SK-N-SH (cell line): ENCODE measurements around the gene REPS2. TPM values are rescaled to one million over a fixed set of nuclear protein-coding genes. Genes with fewer than 3 reads are reported as not detected.

Experiments used
- CTCF ChIA-PET: fragments of 300-600, 350-600 bp; formaldehyde crosslinking; extraction: SDS; loops from one replicate; lab custom pipeline; 2021; lab: Yijun Ruan, JAX
- POLR2A ChIA-PET: fragments of 350-600 bp; sonication (Branson Sonifier 250); formaldehyde crosslinking; extraction: SDS; loops from one replicate; lab custom pipeline; 2020; ENCODE audit warnings: antibody characterized with exemption, inconsistent platforms; lab: Yijun Ruan, JAX
- DNase-seq: peaks from one replicate; pipeline ENCODE4 v3.0.0; 2012
- H2AFZ ChIP-seq: fragments of 200-600 bp; sonication (generic); 2 replicates; pipeline ENCODE4 v1.8.1; 2016; ENCODE audit warnings: antibody characterized with exemption, mild to moderate bottlenecking, low read depth
- H3F3A ChIP-seq: fragments of 200-600 bp; sonication (generic); replicated peaks from 2 replicates; pipeline ENCODE3; 2016; ENCODE audit warnings: antibody characterized with exemption, mild to moderate bottlenecking; ENCODE audit not compliant: insufficient read depth
- H3K27ac ChIP-seq, 2 experiments: fragments of 200-500 bp in 1 of 2; fragments of 200-600 bp in 1 of 2; sonication (Bioruptor generic) in 1 of 2; sonication (generic), shearing (Covaris generic) in 1 of 2; 2 replicates each; pipeline versions ENCODE4 v1.5.1 to v1.6.1; 2014 to 2016; ENCODE audit warnings: low read depth in 2 of 2, inconsistent platforms in 1 of 2, low read length in 1 of 2, mild to moderate bottlenecking in 1 of 2, mixed read lengths in 1 of 2
- H3K27me3 ChIP-seq: fragments of 200-600 bp; sonication (generic), shearing (Covaris generic); 2 replicates; pipeline ENCODE4 v1.6.1; 2016; ENCODE audit warnings: mixed run types; ENCODE audit not compliant: insufficient read depth
- H3K36me3 ChIP-seq, 2 experiments: fragments of 200-500 bp in 1 of 2; fragments of 200-600 bp in 1 of 2; sonication (Bioruptor generic) in 1 of 2; sonication (generic) in 1 of 2; replicated peaks in 1 of 2; 2 replicates each; pipeline versions ENCODE3 to v1.5.1; 2014 to 2016; ENCODE audit warnings: low read length in 1 of 2, mild to moderate bottlenecking in 1 of 2; ENCODE audit not compliant: insufficient read depth in 2 of 2, control insufficient read depth in 1 of 2
- H3K4me1 ChIP-seq, 2 experiments: fragments of 200-500 bp in 1 of 2; fragments of 200-600 bp in 1 of 2; sonication (Bioruptor generic) in 1 of 2; sonication (generic), shearing (Covaris generic) in 1 of 2; 2 replicates each; pipeline versions ENCODE4 v1.5.1 to v1.6.1; 2014 to 2016; ENCODE audit warnings: low read depth in 1 of 2, low read length in 1 of 2, mixed run types in 1 of 2; ENCODE audit not compliant: insufficient read depth in 2 of 2, control insufficient read depth in 1 of 2
- H3K4me2 ChIP-seq: fragments of 200-600 bp; sonication (generic), shearing (Covaris generic); 2 replicates; pipeline ENCODE4 v1.6.1; 2017; ENCODE audit warnings: mixed run types
- H3K4me3 ChIP-seq, 2 experiments: fragments of 200-500 bp in 1 of 2; fragments of 200-600 bp in 1 of 2; sonication (Bioruptor generic) in 1 of 2; sonication (generic), shearing (Covaris generic) in 1 of 2; 2 replicates each; pipeline versions ENCODE4 v1.5.1 to v1.8.1; 2014 to 2016; ENCODE audit warnings: low read depth in 2 of 2, inconsistent platforms in 1 of 2, low read length in 1 of 2, mild to moderate bottlenecking in 1 of 2, mixed read lengths in 1 of 2, moderate library complexity in 1 of 2
- H3K79me2 ChIP-seq: fragments of 200-600 bp; sonication (generic); 2 replicates; pipeline ENCODE4 v1.8.1; 2017; ENCODE audit warnings: mild to moderate bottlenecking; ENCODE audit not compliant: insufficient read depth
- H3K9ac ChIP-seq: fragments of 200-600 bp; sonication (generic); 2 replicates; pipeline ENCODE4 v1.6.1; 2017; ENCODE audit warnings: mixed run types
- H3K9me2 ChIP-seq: fragments of 200-600 bp; sonication (generic); 2 replicates; pipeline ENCODE4 v1.6.1; 2017; ENCODE audit warnings: mixed run types
- H3K9me3 ChIP-seq: fragments of 200-600 bp; sonication (generic); 2 replicates; pipeline ENCODE4 v1.6.1; 2017; ENCODE audit warnings: mixed run types, mild to moderate bottlenecking, moderate library complexity
- H4K20me1 ChIP-seq: fragments of 200-600 bp; sonication (generic); 2 replicates; pipeline ENCODE4 v1.6.1; 2017; ENCODE audit warnings: mild to moderate bottlenecking, mixed run types; ENCODE audit not compliant: insufficient read depth
- EP300 ChIP-seq, 2 experiments: IDR thresholded peaks; 2 replicates each; pipeline versions ENCODE4 v1.4.0 to v1.6.1; 2012; ENCODE audit warnings: borderline replicate concordance in 1 of 2, low read depth in 1 of 2, low read length in 1 of 2
- GABPA ChIP-seq: IDR thresholded peaks from 2 replicates; pipeline ENCODE4 v1.4.0; 2012; ENCODE audit warnings: low read depth, mild to moderate bottlenecking
- MXI1 ChIP-seq: IDR thresholded peaks from 2 replicates; pipeline ENCODE4 v1.6.1; 2012; ENCODE audit warnings: mild to moderate bottlenecking, low read depth, low read length, improper control_type of control experiment
- PBX3 ChIP-seq: IDR thresholded peaks from 2 replicates; pipeline ENCODE4; 2012
- RFX5 ChIP-seq: IDR thresholded peaks from 2 replicates; pipeline ENCODE4 v1.6.1; 2012; ENCODE audit warnings: mild to moderate bottlenecking, improper control_type of control experiment, low read length
- RXRA ChIP-seq: IDR thresholded peaks from 2 replicates; pipeline ENCODE4 v1.4.0; 2012; ENCODE audit warnings: low read depth, mild to moderate bottlenecking, borderline replicate concordance
- TCF12 ChIP-seq: IDR thresholded peaks from 2 replicates; pipeline ENCODE4 v1.4.0; 2012
- WGBS: methylation state at CpG from one replicate; pipeline ENCODE4 v1.1.6; 2017; ENCODE audit warnings: low lambda C conversion rate; 5-methylcytosine and 5-hydroxymethylcytosine counted together
- polyA plus RNA-seq, 3 experiments: library from polyadenylated mRNA; depleted of rRNA; stranded (reverse); fragments of >200 nt; gene quantifications; 2 replicates each; pipeline ENCODE4 v1.2.3, GENCODE V29; 2012
- TF ChIP-seq, protein P1 (sequence below): IDR thresholded peaks from 2 replicates; pipeline ENCODE4 v1.4.0; 2012; ENCODE audit warnings: low read depth, borderline replicate concordance

REPS2 gene
- polyA plus RNA-seq, 1 of the 3 experiments (the other 2 are of a cell fraction), result 0.62 TPM

- no peak for TF ChIP-seq PBX3
These were observed 32.8 kb downstream of the REPS2 start (continued) for GRCh38 chrX:16979226-16979625.

GRCh38 chrX:16981209-16981608 is 34.8 kb downstream of the REPS2 start:
- Histone ChIP-seq H3K4me1 (no peaks in the 10 kb centered on the region), H3K79me2 (no peaks in the 10 kb centered on the region), H3K9me2 (no peaks in the 10 kb centered on the region), H3K27me3 (no peaks in the 10 kb centered on the region), H3K9me3 (0 out of 2 replicates have a peak, but pooled peaks cover 5% of the 10 kb centered on the region), H4K20me1 (no peaks in the 10 kb centered on the region), H3K4me3 (no peak overlapping the region), H3K36me3 (no peaks in the 10 kb centered on the region), H3K27ac (no peak overlapping the region), H3K4me2 (no peak overlapping the region), H2AFZ (no peak overlapping the region), H3F3A (no peaks in the 10 kb centered on the region), H3K9ac (no peak overlapping the region)
- ChIA-PET CTCF (no interaction called here), POLR2A (no interaction called here)
- no peak for DNase-seq
- TF ChIP-seq RFX5, result no peak
- TF ChIP-seq TCF12, result no peak
- TF ChIP-seq MXI1, result no peak
- 36% methylated on average over 1 of the region's 1 CpG for WGBS

- Histone ChIP-seq H3K27me3 (no peaks in the 10 kb centered on the region), H3K27ac (no peak overlapping the region), H3K79me2 (no peaks in the 10 kb centered on the region), H3K4me1 (no peaks in the 10 kb centered on the region), H3K9me2 (no peaks in the 10 kb centered on the region), H3K9ac (no peak overlapping the region), H3F3A (no peaks in the 10 kb centered on the region), H4K20me1 (no peaks in the 10 kb centered on the region), H3K36me3 (no peaks in the 10 kb centered on the region), H3K4me3 (no peak overlapping the region), H3K4me2 (no peak overlapping the region), H2AFZ (no peak overlapping the region), H3K9me3 (0 out of 2 replicates have a peak, but pooled peaks cover 5% of the 10 kb centered on the region)
- DNase-seq, result no peak
- TF ChIP-seq RFX5 (no peak), RXRA (no peak), TCF12 (no peak), GABPA (no peak), EP300 (IDR thresholded peaks at IDR 0.05; ENCODE audit: borderline replicate concordance in 1 of 2, low read depth in 1 of 2, low read length in 1 of 2) (no peak)
- TF ChIP-seq, protein P1, sequence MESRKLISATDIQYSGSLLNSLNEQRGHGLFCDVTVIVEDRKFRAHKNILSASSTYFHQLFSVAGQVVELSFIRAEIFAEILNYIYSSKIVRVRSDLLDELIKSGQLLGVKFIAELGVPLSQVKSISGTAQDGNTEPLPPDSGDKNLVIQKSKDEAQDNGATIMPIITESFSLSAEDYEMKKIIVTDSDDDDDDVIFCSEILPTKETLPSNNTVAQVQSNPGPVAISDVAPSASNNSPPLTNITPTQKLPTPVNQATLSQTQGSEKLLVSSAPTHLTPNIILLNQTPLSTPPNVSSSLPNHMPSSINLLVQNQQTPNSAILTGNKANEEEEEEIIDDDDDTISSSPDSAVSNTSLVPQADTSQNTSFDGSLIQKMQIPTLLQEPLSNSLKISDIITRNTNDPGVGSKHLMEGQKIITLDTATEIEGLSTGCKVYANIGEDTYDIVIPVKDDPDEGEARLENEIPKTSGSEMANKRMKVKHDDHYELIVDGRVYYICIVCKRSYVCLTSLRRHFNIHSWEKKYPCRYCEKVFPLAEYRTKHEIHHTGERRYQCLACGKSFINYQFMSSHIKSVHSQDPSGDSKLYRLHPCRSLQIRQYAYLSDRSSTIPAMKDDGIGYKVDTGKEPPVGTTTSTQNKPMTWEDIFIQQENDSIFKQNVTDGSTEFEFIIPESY, result no peak
- ChIA-PET CTCF (no interaction called here), POLR2A (no interaction called here)
These were observed 35.5 kb downstream of the REPS2 start for GRCh38 chrX:16981980-16982379.
